Transverse colon (tissue), 4 donors: ENCODE data around the gene OBI1. TPM values are rescaled to one million over a fixed set of nuclear protein-coding genes. Genes with fewer than 3 reads are reported as not detected.

ENCODE experiments used
- DNase-seq: peaks from one replicate; pipeline ENCODE4 v3.0.0-alpha.2; 2019
- H3K27ac ChIP-seq, 4 donors: fragments of 200-600 bp; sonication (generic); 2 replicates each; pipeline ENCODE4 v1.5.1; 2016 to 2018; ENCODE audit warnings: inconsistent platforms in 4 of 4
- H3K27me3 ChIP-seq: fragments of 200-600 bp; sonication (generic); 2 replicates; pipeline ENCODE4 v1.5.1; 2017; ENCODE audit warnings: inconsistent platforms
- H3K36me3 ChIP-seq, 4 donors: fragments of 200-600 bp; sonication (generic); 2 replicates each; pipeline ENCODE4 v1.5.1; 2017 to 2019; ENCODE audit warnings: inconsistent platforms in 4 of 4
- H3K4me1 ChIP-seq, 4 donors: fragments of 200-600 bp; sonication (generic); 2 replicates each; pipeline ENCODE4 v1.5.1; 2017 to 2020; ENCODE audit warnings: inconsistent platforms in 4 of 4
- H3K4me3 ChIP-seq, 4 donors: fragments of 200-600 bp; sonication (generic); 1 replicate in 1 of 4; 2 replicates in 3 of 4; pipeline versions ENCODE4 v1.5.1 to v1.6.1; 2017 to 2019; ENCODE audit warnings: inconsistent platforms in 4 of 4
- H3K9me3 ChIP-seq, 2 donors: fragments of 200-600 bp; sonication (generic); 2 replicates each; pipeline ENCODE4 v1.5.1; 2017 to 2019; ENCODE audit warnings: inconsistent platforms in 2 of 2
- CTCF ChIP-seq, 5 experiments: fragments of 200-600 bp in 3 of 5; fragments of 450-650 bp in 2 of 5; sonication (generic) in 3 of 5; IDR thresholded peaks; 1 replicate in 2 of 5; 2 replicates in 3 of 5; pipeline ENCODE4 v1.5.1; 2016 to 2017; ENCODE audit warnings: antibody characterized with exemption in 5 of 5, inconsistent platforms in 3 of 5, mild to moderate bottlenecking in 2 of 5, moderate library complexity in 1 of 5
- EP300 ChIP-seq: sonication (generic); formaldehyde crosslinking; IDR thresholded peaks from one replicate; pipeline ENCODE4 v1.6.1; 2017; ENCODE audit warnings: antibody characterized with exemption, low read depth
- POLR2A ChIP-seq: fragments of 450-650 bp; IDR thresholded peaks from one replicate; pipeline ENCODE4 v1.6.1; 2016; ENCODE audit warnings: antibody characterized with exemption, mild to moderate bottlenecking, moderate library complexity
- POLR2AphosphoS5 ChIP-seq, 3 donors: sonication (generic); formaldehyde crosslinking; IDR thresholded peaks; one replicate each; pipeline ENCODE4 v1.6.1; 2016; ENCODE audit warnings: antibody characterized with exemption in 3 of 3
- WGBS, 2 donors: methylation state at CpG; one replicate each; pipeline ENCODE4 v1.1.5; 2018; ENCODE audit warnings: low coverage in 1 of 2; 5-methylcytosine and 5-hydroxymethylcytosine counted together
- in situ Hi-C, 4 donors: fragments of 200-750 bp; cut with MboI; loops; one replicate each; pipeline versions ENCODE4 v1.15.0 to v1.15.1; 2017; ENCODE audit warnings: low sequenced_read_pairs in 3 of 4, low pct_ligation_motif_present in 1 of 4, low pct_unique_long_range_greater_than_20kb in 1 of 4
- intact Hi-C: fragments of 100-400 bp; cut with DNase I; formaldehyde crosslinking; loops from one replicate; pipeline ENCODE4 v1.15.1; 2023; ENCODE audit warnings: low total_unique reads
- total RNA-seq, 4 donors: library from RNA; depleted of rRNA; stranded (reverse); fragments of >200 nt; gene quantifications; one replicate each; pipeline ENCODE4 v1.1.0, GENCODE V29; 2016

Gene OBI1
- total RNA-seq, 4 donors from 2014 or later: 2.0 to 7.9 (median 4.2) TPM

GRCh38 chr13:78606471-78607408 lies 52.2 kb downstream of the OBI1 start:
- in situ Hi-C loops (no loop called here), intact Hi-C loops (no loop called here)
- no peak overlapping the region for H3K4me3 ChIP-seq
- peaks cover 27 to 44% (median 37%) of the 10 kb centered on the region in 4 donors for H3K4me1 ChIP-seq
- 13 to 19% methylated on average over 8 to 30 of the region's 30 CpGs for WGBS, 2 donors
- H3K9me3 ChIP-seq: no peaks in the 10 kb centered on the region
- no peak for DNase-seq
- H3K27ac ChIP-seq: no peak overlapping the region
- peaks cover 96% of the 10 kb centered on the region for H3K27me3 ChIP-seq
- TF ChIP-seq POLR2A (no peak), CTCF (IDR thresholded peaks at IDR 0.05) (no peak), EP300 (no peak), POLR2AphosphoS5 (IDR thresholded peaks at IDR 0.05) (no peak)
- no peaks in the 10 kb centered on the region for H3K36me3 ChIP-seq

GRCh38 chr13:78604782-78605611 lies 54.0 kb downstream of the OBI1 start:
- no peak for DNase-seq
- no peak overlapping the region for H3K27ac ChIP-seq
- peaks cover 96% of the 10 kb centered on the region for H3K27me3 ChIP-seq
- TF ChIP-seq POLR2AphosphoS5 (IDR thresholded peaks at IDR 0.05) (no peak), CTCF (IDR thresholded peaks at IDR 0.05) (no peak), EP300 (no peak), POLR2A (no peak)
- H3K36me3 ChIP-seq: no peaks in the 10 kb centered on the region
- H3K9me3 ChIP-seq: no peaks in the 10 kb centered on the region
- peaks cover 30 to 52% (median 45%) of the 10 kb centered on the region in 4 donors for H3K4me1 ChIP-seq
- intact Hi-C loops (no loop called here), in situ Hi-C loops (no loop called here)
- 10 to 14% methylated on average over 7 to 20 of the region's 20 CpGs for WGBS, 2 donors
- H3K4me3 ChIP-seq: no peak overlapping the region

- Histone ChIP-seq H3K36me3 (no peaks in the 10 kb centered on the region), H3K27ac (no peak within 1 kb of the TSS), H3K4me3 (peak within 1 kb of the TSS in 3 of 4 donors; percentile 17 to 44 (median 37)), H3K27me3 (peaks cover 96% of the 10 kb centered on the region), H3K4me1 (peaks cover 21 to 38% (median 34%) of the 10 kb centered on the region in 4 donors), H3K9me3 (no peaks in the 10 kb centered on the region)
- WGBS, 2 donors: 1% methylated on average over 59 of the region's 80 CpGs; no CpG with 5 or more reads in 1 of the 2 donors
- peak; percentile 69 for DNase-seq
- TF ChIP-seq POLR2AphosphoS5 (IDR thresholded peaks at IDR 0.05) (no peak), CTCF (IDR thresholded peaks at IDR 0.05) (no peak), POLR2A (no peak), EP300 (no peak)
- in situ Hi-C loops (no loop called here), intact Hi-C loops (no loop called here)
Measured at GRCh38 chr13:78603240-78603957, 55.6 kb downstream of the OBI1 start, which contains the start of gene POU4F1. Gene POU4F1 (minus strand): TSS chr13:78603552. CDS start chr13:78603326, 226 bp downstream.
